NCI-H526 treated with DMSO at 0.1 percent for 48 hours (cell line): Measurements from ENCODE around the gene DEPDC5.
A peak's percentile ranks its signal among the peaks of the same experiment; 100 is the strongest.
"Not testable (repeated sequence)": the region's sequence is repeated elsewhere in the genome, so short reads cannot be mapped to it uniquely, and the experiment has no call there.

Source experiments
- DNase-seq: peaks from one replicate; lab custom pipeline; 2025; lab: John Stamatoyannopoulos, UW

DEPDC5 gene

DNA sequence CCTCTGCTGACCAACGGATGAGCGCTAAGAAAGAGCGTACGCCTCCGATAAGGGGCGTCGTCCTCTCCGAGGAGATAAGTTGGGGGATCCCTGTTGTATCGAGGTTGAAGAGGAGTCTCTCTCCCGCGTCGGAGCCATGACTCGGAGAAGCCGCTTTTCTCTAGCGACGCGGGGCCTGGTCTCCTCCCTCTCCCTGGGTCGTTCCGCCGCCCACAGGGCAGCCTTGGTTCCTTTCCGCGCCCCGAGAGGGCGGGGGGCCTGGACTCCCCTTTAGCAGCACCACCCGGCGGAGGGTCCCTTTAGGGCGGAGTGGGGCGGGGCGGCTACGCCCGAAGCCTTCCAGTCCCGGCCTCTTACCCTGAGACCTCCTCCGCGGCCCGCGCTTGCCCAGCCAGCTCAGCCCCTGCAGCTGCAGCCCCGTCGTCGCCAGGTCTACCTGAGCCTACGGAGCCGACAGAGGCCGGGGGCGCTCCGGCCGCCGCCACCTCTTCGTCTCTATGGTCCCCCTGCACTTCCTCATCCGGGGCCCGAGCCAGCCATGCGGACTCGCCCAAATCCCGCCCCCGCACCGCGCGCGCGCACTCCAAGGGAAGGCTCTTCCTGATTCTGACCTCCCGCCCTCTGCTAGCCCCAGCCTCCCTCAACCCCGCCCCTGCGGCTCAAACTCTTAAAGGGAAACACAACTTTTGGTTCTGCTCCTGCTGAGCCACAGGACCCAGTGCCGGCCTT, 4.0 kb upstream of the DEPDC5 start, which contains the start of gene PRR14L:
TSS of gene PRR14L (minus strand) at position 497 of the 729 bp plus-strand sequence. CDS start 11,272 bp downstream, outside the sequence.
- DNase-seq = peak; percentile 84

DNA sequence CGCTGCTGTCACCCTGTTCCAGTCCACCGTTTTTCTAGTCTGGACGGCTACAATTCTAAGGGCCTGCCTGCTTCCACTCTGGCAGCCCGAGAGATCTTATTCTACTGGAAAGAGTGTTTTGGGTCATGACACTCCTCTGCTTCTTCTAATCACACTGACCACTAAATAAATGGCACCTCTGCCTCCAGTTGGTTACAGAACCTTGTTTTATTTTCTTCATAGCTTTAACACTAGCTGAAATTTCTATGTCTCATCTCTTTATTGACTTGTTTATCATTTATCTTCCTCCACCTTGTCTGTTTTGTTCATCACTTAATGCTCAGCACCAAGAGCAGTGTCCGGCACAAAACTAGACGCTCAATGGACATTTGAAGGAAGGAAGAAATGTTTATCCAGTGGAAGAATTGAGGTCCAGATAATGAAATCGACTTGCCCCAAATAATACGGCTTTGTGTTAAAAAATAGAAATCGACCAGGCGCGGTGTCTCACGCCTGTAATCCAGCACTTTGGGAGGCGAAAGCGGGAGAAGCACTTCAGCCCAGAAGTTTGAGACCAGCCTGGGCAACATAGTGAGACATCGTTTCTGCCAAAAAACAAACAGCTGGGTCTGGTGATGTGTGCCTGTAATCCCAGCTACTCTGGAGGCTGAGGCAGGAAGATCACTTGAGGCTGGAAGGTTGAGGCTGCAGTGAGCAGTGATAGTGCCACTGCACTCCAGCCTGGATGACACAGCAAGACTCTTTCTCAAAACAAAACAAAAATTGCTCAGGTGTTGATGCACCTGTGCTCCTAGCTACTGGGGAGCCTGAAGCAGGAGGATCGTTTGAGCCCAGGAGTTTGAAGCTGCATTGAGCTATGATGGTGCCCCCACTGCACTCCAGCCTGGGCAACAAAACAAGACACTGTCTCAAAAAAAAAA, 3.2 kb upstream of the DEPDC5 start:
- DNase-seq = no peak

DNA sequence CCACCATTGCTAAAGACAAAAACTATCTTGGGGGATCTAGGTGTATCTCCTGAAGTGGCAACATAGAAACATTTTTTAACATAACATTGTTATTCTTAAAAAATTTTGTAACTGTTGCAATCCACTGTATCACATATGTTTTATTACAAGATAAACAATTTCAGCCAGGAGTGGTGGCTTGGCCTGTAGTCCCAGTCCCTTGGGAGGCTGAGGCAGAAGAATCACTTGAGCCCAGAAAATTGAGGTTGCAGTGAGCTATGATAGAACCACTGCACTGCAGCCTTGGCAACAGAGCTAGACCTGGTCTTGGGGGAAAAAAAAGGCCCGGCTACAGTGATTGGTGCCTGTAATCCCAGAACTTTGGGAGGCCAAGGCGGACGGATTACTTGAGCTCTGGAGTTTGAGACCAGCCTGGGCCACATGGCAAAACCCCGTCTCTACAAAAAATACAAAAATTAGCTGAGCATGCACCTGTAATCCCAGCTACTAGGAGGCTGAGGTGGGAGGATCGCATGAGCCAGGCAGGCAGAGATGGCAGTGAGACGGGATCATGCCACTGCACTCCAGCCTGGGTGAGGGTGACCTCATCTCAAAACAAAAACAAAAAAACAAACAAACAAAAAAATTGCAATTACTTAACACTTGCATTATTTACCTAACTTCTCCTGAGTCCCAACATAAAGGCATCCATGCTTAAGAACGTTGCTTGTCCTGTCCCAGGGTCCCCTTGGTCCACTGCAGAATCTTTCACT, 1.5 kb upstream of the DEPDC5 start:
- no peak for DNase-seq

DNA sequence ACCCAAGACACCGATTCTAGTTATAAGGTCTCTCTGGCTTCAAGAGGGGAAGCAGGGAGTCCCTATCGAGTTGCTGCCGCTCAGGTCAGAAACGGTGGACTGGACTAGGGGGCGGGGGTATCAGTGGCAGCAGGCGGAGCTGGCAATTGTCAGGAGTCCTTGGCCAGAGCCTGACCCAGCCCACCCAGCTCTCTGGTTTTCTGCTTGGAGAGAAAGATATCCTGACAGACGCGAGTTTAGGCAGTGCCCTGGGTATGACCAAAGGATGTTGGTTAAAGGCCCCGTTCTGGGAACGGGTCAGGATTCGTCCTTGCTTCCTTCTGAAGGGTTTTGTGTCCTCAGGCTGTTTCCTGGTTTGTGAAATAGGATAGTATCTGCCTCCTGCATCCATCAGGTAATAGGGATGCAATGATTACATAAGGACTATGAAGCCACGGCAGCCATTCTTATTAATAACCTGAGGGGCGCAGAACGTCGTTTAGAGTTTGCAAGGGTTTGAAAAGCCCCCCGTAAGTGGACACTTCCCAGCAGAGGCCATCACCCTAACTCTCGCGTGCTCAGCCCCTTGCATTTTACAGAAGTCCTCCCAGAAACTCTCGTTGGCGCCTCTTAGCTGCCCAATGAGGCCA, 700 bp upstream of the DEPDC5 start:
- DNase-seq = no peak

DNA sequence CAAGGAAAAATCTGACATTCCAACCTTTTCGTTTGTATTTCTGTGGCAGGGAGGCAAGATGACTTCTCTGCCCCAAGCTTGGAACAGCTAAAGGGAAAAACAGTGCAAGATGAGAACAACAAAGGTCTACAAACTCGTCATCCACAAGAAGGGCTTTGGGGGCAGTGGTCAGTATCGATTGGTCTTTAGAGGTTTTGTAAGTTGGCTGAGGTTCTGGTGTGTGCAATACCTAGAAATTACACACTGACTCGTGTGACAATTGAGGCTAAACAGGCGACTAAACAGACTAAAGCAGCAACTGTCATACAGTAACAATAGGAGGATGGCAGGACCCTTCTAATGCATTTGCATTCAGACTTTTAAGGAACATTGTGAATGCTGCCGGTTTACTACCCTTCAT, 994 bp downstream of the DEPDC5 start:
- DNase-seq = no peak

DNA sequence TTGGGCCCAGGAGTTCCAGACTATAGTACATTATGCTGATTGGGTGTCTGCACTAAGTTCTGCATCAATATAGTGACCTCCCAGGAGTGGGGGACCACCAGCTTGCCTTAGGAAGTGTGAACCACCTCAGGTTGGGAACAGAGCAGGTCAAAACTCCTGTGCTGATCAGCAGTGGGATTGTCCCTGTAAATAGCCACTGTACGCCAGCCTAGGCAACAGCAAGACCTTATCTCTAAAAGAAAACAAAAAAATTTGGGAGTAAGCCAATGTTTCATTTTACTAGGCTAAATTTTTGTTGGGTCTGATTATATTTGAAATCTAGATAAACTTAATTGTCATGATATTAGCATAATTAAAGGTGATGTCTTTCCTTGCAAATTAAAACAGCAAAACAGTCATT, 3.4 kb downstream of the DEPDC5 start:
- no peak for DNase-seq

DNA sequence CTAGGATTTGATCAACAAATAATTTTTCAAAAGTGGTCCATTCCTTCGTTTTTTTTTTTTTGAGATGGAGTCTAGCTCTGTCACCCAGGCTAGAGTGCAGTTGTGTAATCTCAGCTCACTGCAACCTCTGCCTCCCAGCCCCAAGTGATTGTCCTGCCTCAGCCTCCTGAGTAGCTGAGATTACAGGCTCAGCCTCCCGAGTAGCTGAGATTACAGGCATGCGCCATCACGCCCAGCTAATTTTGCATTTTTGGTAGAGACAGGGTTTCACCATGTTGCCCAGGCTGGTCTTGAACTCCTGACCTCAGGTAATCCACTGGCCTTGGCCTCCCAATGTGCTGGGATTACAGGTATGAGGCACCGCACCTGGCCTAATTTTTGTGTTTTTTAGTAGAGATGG, 5.0 kb downstream of the DEPDC5 start:
- not testable (repeated sequence) for DNase-seq

DNA sequence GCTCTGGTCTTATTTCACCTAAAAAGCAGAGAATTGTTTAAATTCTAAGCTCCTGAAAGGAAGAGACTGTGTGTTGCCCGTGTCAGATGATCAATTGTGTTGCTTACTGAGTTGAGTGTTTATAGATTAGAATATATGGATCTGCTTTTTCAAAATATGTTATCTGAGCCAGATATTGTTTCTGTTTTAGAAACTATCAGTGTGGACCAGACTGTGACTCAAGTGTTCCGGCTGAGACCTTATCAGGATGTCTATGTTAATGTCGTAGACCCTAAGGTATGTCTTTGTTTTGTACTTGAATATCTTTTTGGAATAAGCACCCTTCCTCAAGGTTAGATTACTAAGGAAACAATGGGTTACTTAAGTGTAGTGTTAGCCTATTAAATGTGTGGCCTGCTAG, 11.0 kb downstream of the DEPDC5 start:
- DNase-seq = no peak

DNA sequence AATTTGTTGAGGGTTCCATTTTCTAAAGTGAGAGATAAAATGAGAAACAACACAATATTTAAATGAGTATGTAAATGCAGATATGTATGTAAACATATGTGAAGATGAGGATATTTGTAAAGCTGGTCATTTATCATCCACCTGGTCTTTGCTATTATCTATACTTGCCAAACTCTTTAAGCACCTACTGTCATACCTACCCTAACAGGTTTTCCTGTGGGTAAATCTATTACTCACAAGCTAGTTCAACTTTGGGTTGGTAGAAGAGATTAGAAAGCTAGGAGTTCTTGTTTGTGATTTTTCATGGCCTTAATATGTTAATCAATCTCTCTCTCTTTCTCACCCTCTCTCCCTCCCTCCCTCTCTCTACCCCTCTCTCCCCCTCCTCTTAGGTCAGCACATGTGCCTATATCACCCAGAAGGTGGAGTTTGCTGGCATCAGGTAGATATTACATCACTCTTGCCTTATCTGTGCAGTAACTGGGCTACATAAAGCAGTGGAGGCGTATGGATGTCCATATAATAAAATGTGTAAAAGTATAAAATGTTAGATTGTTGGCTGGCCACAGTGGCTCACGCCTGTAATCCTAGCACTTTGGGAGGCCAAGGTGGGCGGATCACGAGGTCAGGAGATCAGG, 14.7 kb downstream of the DEPDC5 start:
- DNase-seq = no peak

DNA sequence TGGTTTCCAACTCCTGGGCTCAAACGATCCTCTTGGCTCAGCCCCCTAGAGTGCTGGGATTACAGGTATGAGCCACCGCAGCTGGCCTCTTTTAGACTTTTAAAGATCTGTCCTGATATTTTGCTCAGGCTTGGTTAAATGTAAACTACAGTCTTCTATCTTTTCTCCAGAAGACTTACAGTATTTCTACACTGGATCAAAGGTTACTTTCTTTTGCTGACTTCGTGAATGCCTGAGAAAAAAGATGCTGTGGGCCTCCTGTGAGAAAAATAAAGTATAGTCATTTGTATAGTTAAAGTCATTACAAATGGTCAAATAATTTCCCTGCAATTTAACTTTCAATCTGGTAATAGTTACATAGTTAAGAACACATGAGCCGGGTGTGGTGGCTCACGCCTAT, 19.6 kb downstream of the DEPDC5 start:
- no peak for DNase-seq

DNA sequence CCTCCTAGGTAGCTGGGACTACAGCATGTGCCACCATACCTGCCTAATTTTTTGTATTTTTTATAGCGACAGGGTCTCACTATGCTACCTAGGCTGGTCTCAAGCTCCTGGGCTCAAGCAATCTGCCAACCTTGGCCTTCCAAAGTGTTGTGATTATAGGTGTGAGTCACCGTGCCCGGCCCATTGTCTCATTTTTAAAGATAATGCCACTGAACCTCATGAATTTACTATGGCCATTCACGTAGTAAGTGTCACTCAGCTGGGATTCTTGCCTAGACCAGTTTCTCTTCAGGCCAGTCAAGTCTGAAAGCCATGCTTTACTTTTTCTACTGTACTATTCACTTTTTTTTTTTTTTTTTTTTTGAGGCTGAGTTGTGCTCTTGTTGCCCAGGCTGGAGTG, 22.4 kb downstream of the DEPDC5 start:
- no peak for DNase-seq

DNA sequence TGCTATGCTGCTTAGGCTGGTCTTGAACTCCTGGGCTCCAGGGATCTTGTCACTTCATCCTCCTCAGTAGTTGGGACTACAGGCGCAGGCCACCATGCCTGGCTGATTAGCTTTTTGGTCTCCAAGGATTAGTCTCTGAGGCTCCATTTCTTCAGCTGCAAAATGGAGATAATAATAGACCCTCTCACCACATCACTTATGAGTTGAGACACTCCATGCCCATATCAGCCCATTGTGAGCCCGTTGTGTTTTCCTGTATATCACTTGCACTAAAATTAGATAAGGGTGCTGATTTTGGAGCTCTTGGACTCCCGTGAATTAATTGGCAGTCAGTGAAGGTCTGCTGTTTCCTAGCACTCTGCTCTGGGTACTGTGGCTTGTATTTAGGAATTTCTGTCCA, 36.0 kb downstream of the DEPDC5 start:
- DNase-seq = no peak

DNA sequence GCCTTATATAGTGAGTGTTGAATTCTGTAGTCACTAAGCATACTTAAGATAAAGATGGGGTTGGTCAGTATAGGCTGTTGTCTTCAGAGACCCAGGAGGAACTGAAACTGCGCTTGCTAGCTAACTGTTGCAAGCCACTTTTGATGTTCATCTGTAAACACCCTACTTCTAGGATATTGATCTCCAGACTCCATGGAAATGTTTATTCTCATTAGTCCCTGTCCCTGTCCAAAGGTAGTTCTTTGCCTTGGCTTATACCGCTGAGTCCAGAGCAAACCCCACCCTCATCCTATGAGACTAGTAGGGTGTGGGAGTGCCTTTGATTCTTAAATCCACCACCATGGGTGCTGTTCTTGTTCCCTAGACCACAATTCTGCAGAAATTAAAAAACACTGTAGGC, 36.4 kb downstream of the DEPDC5 start:
- no peak for DNase-seq

DNA sequence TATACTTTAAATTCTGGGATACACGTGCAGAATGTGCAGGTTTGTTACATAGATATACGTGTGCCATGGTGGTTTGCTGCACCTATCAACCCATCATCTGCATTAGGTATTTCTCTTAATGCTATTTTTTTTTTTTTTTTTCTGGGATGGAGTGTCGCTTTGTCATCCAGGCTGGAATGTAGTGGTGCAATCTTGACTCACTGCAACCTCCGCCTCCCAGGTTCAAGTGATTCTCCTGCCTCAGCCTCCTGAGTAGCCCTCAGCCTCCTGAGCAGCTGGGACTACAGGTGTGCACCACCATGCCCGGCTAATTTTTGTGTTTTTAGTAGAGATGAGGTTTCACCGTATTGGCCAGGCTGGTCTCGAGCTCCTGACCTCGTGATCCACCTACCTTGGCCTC, 45.5 kb downstream of the DEPDC5 start:
- not testable (repeated sequence) for DNase-seq

DNA sequence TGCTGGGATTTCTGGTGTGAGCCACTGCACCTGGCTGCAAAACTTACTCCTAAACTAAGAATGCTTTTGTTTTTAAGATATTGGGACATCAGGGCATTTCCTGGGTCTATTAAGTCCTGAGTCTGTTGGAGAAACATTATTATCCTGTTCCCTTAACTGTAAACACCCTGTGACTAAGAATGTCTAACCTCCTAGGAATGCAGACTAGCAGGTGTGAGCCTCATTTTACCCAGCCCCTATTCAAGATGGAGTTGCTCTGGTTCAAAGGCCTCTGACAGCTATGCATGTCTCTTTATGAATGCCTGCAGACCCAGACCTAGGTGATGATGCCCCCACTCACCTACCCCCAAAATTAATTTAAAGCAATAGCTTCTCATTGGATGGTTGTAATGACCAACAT, 46.2 kb downstream of the DEPDC5 start:
- DNase-seq = no peak

DNA sequence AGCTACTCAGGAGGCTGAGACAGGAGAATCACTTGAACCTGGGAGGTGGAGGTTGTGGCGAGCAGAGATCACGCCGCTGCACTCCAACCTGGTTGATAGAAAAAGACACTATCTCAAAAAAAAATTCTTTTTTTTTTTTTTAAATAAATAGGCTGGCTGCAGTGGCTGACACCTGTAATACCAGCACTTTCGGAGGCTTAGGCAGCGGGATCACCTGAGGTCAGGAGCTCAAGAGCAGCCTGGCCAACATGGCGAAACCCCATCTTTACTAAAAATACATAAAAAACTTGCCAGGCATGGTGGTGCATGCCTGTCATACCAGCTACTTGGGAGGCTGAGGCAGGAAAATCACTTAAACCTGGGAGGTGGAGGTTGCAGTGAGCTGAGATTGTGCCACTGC, 47.0 kb downstream of the DEPDC5 start:
- DNase-seq = not testable (repeated sequence)

DNA sequence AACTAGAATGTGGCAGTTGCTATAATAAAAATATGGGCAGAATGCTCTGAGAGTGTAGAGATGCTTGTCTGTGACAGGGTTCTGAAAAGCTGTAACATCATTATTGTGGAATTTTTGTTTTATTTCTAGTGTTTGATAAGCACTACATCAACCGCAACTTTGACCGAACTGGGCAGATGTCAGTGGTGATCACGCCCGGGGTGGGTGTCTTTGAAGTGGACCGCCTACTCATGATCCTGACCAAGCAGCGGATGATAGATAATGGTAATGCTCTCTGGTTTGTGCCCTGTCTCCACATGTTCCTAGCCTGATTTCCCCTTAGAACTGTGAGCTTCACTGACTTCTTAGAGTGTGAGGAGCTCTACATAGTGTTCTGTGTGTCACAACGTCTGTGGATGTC, 48.8 kb downstream of the DEPDC5 start:
- DNase-seq = no peak

DNA sequence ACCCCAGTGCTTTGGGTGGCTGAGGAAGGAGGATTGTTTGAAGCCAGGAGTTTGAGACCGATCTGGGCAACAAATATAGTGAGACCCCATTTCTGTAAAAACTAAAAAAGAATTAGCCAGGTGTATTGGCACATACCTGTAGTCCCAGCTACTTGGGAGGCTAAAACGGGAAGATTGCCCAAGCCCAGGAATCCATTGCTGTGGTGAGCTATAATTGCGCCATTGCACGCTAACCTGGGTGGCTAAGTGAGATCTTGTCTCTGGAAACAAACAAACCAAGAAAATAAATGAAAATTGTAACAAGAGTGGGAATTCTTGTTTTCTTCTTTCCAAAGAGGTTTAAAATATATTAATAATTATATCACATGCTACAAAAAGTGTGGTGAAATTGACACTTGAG, 52.9 kb downstream of the DEPDC5 start:
- no peak for DNase-seq

DNA sequence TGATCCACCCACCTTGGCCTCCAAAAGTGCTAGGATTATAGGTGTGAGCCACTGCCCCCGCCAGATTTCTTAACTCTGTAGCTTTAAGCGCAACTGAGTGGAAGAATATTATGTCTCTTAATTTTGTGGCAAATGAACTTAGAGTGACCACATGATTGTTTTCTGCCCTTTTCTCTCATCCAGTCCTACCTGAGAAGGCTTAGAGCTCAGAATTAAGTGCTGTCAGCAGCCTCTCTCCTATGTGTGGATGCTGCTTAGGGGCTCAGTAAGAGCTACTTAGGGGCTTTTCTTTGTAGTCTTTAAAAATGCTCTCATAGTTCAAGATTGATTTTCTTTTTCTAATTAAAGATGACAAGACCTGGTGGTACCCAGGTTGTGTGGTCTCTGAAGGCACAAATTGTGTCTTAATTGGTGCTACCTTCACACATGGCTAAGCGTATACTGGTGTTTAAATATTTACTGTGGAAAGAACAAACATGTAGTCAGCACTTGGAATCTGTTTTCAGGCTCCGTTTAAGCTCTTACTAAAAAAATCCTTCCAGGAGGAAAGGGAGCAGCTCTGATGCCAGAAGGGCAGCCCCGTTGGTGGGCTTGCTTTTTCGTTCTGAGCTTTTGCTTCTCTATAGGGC, 59.3 kb downstream of the DEPDC5 start:
- DNase-seq = no peak

DNA sequence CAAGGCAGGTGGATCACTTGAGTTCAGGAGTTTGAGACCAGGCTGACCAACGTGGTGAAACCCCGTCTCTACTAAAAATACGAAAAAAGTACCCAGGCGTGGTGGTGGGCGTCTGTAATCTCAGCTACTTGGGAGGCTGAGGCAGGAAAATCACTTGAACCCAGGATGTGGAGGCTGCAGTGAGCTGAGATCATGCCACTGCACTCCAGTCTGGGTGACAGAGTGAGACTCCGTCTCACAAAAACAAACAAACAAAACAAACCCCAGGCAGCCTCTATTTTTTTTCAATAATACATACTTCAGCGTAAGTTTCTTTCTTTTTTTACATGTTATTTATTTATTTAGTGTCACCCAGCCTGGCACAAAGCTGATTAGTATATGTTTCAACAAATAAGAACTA, 60.1 kb downstream of the DEPDC5 start:
- DNase-seq = not testable (repeated sequence)

DNA sequence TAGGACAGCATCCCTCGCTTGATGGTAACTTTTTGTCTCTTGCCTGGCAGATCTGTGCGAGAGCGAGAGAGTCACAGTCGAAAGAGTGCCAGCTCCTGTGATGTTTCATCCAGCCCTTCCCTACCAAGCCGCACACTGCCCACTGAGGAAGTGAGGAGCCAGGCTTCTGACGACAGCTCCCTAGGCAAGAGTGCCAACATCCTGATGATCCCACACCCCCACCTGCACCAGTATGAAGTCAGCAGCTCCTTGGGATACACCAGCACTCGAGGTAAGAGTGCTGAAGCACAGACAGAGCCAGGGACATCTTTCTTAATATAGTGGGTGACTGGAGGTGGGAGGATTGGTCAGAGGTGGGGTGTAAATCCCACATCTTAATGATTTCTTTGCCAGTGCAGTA, 61.1 kb downstream of the DEPDC5 start:
- no peak for DNase-seq
